Esophagus muscularis mucosa (tissue), 4 donors: Measurements from ENCODE around the gene SPTBN4. TPM values are rescaled to one million over a fixed set of nuclear protein-coding genes. Genes with fewer than 3 reads are reported as not detected.
"Not testable (repeated sequence)": the region's sequence is repeated elsewhere in the genome, so short reads cannot be mapped to it uniquely, and the experiment has no call there.

Experiments used
- DNase-seq: peaks from one replicate; pipeline ENCODE4 v3.0.0-alpha.2; 2017; ENCODE audit errors: extremely low spot score
- H3K27ac ChIP-seq, 4 donors: fragments of 200-600 bp; sonication (generic); replicated peaks in 1 of 4; 1 replicate in 3 of 4; 2 replicates in 1 of 4; pipeline ENCODE4 v1.5.1; 2016 to 2019; ENCODE audit warnings: mild to moderate bottlenecking in 1 of 4
- H3K27me3 ChIP-seq, 4 donors: fragments of 200-600 bp; sonication (generic); one replicate each; pipeline versions ENCODE4 v1.5.1 to v1.6.0; 2016 to 2019
- H3K36me3 ChIP-seq, 4 donors: fragments of 200-600 bp; sonication (generic); one replicate each; pipeline ENCODE4 v1.5.1; 2016 to 2019
- H3K4me1 ChIP-seq, 4 donors: fragments of 200-600 bp; sonication (generic); one replicate each; pipeline ENCODE4 v1.5.1; 2016 to 2019
- H3K4me3 ChIP-seq, 4 donors: fragments of 200-600 bp; sonication (generic); 1 replicate in 2 of 4; 2 replicates in 2 of 4; pipeline ENCODE4 v1.5.1; 2016 to 2019; ENCODE audit warnings: mild to moderate bottlenecking in 4 of 4, moderate library complexity in 1 of 4
- H3K9me3 ChIP-seq, 4 donors: fragments of 200-600 bp; sonication (generic); 1 replicate in 3 of 4; 2 replicates in 1 of 4; pipeline ENCODE4 v1.5.1; 2016 to 2019
- CTCF ChIP-seq, 3 experiments: fragments of 200-600 bp in 2 of 3; fragments of 450-650 bp in 1 of 3; sonication (generic) in 2 of 3; IDR thresholded peaks; one replicate each; pipeline ENCODE4 v1.5.1; 2017 to 2019; ENCODE audit warnings: antibody characterized with exemption in 3 of 3, mild to moderate bottlenecking in 2 of 3, moderate library complexity in 1 of 3
- EP300 ChIP-seq: sonication (generic); formaldehyde crosslinking; IDR thresholded peaks from one replicate; pipeline ENCODE4 v1.6.1; 2017; ENCODE audit warnings: antibody characterized with exemption
- POLR2A ChIP-seq: fragments of 450-650 bp; IDR thresholded peaks from one replicate; pipeline ENCODE4 v1.6.1; 2017; ENCODE audit warnings: antibody characterized with exemption, moderate library complexity, mild to moderate bottlenecking, low read depth
- POLR2AphosphoS5 ChIP-seq, 2 donors: sonication (generic); formaldehyde crosslinking; IDR thresholded peaks; one replicate each; pipeline ENCODE4 v1.6.1; 2017; ENCODE audit warnings: antibody characterized with exemption in 2 of 2
- WGBS: methylation state at CpG from one replicate; pipeline ENCODE4 v1.1.5; 2018; 5-methylcytosine and 5-hydroxymethylcytosine counted together
- intact Hi-C: fragments of 100-400 bp; cut with DNase I; formaldehyde crosslinking; loops from one replicate; pipeline ENCODE4 v1.15.1; 2023
- total RNA-seq, 4 donors: library from RNA; depleted of rRNA; stranded (reverse); fragments of >200 nt; gene quantifications; one replicate each; pipeline versions ENCODE4 v1.1.0 to v1.2.1, GENCODE V29; 2016

Gene SPTBN4
- total RNA-seq, 4 donors from 2014 or later = 2.1 to 6.4 (median 5.8) TPM

DNA sequence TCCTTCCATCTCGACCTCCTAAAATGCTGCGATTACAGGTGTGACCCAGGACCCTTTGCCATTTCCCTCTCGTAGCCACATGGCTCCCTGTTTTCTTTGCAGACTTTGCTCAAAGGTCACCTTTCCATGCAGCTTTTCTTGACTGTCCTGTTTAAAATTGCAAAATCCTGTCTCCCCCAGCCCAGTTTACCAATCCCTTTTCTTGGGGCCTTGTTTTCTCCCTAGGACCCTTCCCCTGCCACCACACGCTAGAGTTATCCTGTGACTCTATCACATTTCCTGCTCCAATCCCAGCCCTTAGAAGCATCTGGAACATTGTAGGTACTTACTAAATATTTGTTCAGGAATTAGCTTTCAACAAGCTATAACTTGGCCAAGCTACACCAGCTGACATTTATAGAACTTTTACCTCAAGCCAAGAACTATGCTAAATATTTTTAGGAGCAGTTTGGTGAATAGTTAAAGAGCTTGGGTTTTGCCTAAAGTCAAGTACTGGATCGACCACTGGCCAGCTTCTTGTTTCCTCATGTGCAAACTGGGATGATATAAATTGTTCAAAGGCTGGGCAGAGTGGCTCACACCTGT, 13.6 kb upstream of the SPTBN4 start:
- peaks cover 28 to 79% (median 47%) of the 10 kb centered on the region in 4 donors for H3K36me3 ChIP-seq
- no peak overlapping the region for H3K4me3 ChIP-seq
- WGBS = 84% methylated on average over 5 of the region's 5 CpGs
- DNase-seq = no peak
- TF ChIP-seq POLR2AphosphoS5 (IDR thresholded peaks at IDR 0.05) (no peak), CTCF (IDR thresholded peaks at IDR 0.05) (no peak), POLR2A (no peak), EP300 (no peak)
- H3K9me3 ChIP-seq = no peaks in the 10 kb centered on the region
- intact Hi-C loops = no loop called here
- H3K4me1 ChIP-seq = no peaks in the 10 kb centered on the region
- H3K27ac ChIP-seq = no peak overlapping the region
- H3K27me3 ChIP-seq = no peaks in the 10 kb centered on the region

- H3K4me1 ChIP-seq, DNase-seq, H3K27me3 ChIP-seq, H3K9me3 ChIP-seq, H3K4me3 ChIP-seq, H3K27ac ChIP-seq, intact Hi-C loops: not testable (repeated sequence)
- WGBS = 87% methylated on average over 6 of the region's 6 CpGs
- peaks cover 24 to 78% (median 45%) of the 10 kb centered on the region in 4 donors for H3K36me3 ChIP-seq
These were observed 12.9 kb upstream of the SPTBN4 start for GRCh38 chr19:40453943-40454342.

DNA sequence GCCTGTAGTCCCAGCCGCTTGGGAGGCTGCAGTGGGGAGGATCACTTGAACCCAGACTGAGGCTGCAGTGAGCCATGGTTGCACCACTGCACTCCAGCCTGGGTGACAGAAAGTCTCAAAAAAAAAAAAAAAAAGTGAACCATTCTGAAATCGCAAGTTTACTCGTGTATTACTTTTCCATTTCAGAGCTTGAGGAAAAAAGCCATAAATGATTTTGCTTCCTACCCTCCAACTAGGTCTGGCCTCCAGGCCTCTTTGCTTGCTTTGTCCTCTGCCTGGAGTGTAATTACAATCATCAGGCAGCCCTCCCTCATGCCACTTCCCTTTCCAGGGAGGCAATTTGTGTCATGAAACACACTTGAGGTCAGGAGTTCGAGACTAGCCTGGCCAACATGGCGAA, 9.8 kb upstream of the SPTBN4 start:
- no peaks in the 10 kb centered on the region for H3K27me3 ChIP-seq
- no peak for TF ChIP-seq POLR2AphosphoS5 (IDR thresholded peaks at IDR 0.05)
- no peak for TF ChIP-seq POLR2A
- no peak for TF ChIP-seq CTCF (IDR thresholded peaks at IDR 0.05)
- TF ChIP-seq EP300 = no peak
- H3K9me3 ChIP-seq = no peaks in the 10 kb centered on the region
- 89% methylated on average over 5 of the region's 5 CpGs for WGBS
- peaks cover 24 to 60% (median 29%) of the 10 kb centered on the region in 4 donors for H3K36me3 ChIP-seq
- no peak overlapping the region for H3K4me3 ChIP-seq
- intact Hi-C loops = no loop called here
- no peak overlapping the region for H3K27ac ChIP-seq
- peaks cover 4 to 6% (median 5%) of the 10 kb centered on the region in 4 donors for H3K4me1 ChIP-seq
- no peak for DNase-seq

DNA sequence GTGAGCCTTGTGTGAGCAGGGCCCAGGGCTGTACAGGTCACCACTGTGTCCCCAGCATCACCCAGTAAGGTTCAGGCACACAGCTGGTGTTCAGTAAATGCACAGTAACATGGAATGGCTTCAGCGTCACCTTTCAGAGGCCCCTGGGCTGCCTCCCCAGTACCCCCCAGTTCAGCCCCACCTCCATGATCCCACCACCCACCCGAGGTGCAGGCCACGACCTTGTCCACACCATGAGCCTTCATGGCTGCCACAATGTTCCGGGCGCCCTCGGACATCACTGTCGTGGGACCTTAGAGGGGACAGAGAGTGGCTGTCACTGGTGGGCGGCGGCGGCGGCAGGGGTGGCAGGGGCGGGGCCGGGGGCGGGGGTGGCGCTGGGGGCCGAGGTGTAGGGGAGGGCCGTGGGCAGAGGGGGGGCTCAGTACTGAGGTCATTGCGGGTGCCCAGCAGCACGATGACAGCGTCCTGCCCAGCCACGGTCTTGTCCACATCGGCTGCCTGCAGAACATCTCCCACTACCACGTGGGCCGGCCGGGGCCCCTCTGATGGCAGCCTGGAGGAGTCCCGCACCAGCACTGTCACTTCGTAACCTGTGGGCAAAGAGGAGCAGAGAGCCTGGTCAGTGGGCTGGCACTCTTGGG, 8.7 kb upstream of the SPTBN4 start:
- H3K27ac ChIP-seq = no peak overlapping the region
- H3K27me3 ChIP-seq = no peaks in the 10 kb centered on the region
- peaks cover 24 to 60% (median 29%) of the 10 kb centered on the region in 4 donors for H3K36me3 ChIP-seq
- TF ChIP-seq POLR2AphosphoS5 (IDR thresholded peaks at IDR 0.05) (no peak), POLR2A (no peak), CTCF (IDR thresholded peaks at IDR 0.05) (no peak), EP300 (no peak)
- 67% methylated on average over 9 of the region's 27 CpGs for WGBS
- no peak for DNase-seq
- H3K9me3 ChIP-seq = no peaks in the 10 kb centered on the region
- peaks cover 4 to 11% (median 8%) of the 10 kb centered on the region in 4 donors for H3K4me1 ChIP-seq
- no peak overlapping the region for H3K4me3 ChIP-seq
- intact Hi-C loops = no loop called here

- 97% methylated on average over 2 of the region's 3 CpGs for WGBS
- no peaks in the 10 kb centered on the region for H3K9me3 ChIP-seq
- no peak for DNase-seq
- intact Hi-C loops = no loop called here
- H3K27me3 ChIP-seq = no peaks in the 10 kb centered on the region
- no peak for TF ChIP-seq EP300
- TF ChIP-seq CTCF (IDR thresholded peaks at IDR 0.05) = no peak
- TF ChIP-seq POLR2AphosphoS5 (IDR thresholded peaks at IDR 0.05) = no peak
- no peak for TF ChIP-seq POLR2A
- no peak overlapping the region for H3K4me3 ChIP-seq
- H3K4me1 ChIP-seq = peaks cover 4 to 16% (median 13%) of the 10 kb centered on the region in 4 donors
- no peak overlapping the region for H3K27ac ChIP-seq
- peaks cover 24 to 57% (median 29%) of the 10 kb centered on the region in 4 donors for H3K36me3 ChIP-seq
These were observed 8.2 kb upstream of the SPTBN4 start for GRCh38 chr19:40458597-40458974.
